Measurements from ENCODE around the gene ADARB2.

The ADARB2 gene

GRCh38 chr10:1488970-1489548 lies 248.3 kb downstream of the ADARB2 start:
- no peak overlapping the region for H3K4me3 Mint-ChIP-seq

GRCh38 chr10:1486841-1487687 lies 250.3 kb downstream of the ADARB2 start:
- Mint-ChIP-seq H3K9me3 (no peaks in the 10 kb centered on the region), H3K4me1 (no peaks in the 10 kb centered on the region), H3K4me3 (no peak overlapping the region), H3K27me3 (no peaks in the 10 kb centered on the region), H3K27ac (no peak overlapping the region), H3K36me3 (no peaks in the 10 kb centered on the region)

More at GRCh38 chr10:1488970-1489548, 248.3 kb downstream of the ADARB2 start:
- Mint-ChIP-seq H3K36me3 (no peaks in the 10 kb centered on the region), H3K27me3 (no peaks in the 10 kb centered on the region), H3K27ac (no peak overlapping the region), H3K4me1 (no peaks in the 10 kb centered on the region), H3K9me3 (no peaks in the 10 kb centered on the region)

- H3K36me3 Mint-ChIP-seq, result no peaks in the 10 kb centered on the region
- no peak overlapping the region for H3K4me3 Mint-ChIP-seq
- no peaks in the 10 kb centered on the region for H3K9me3 Mint-ChIP-seq
- H3K4me1 Mint-ChIP-seq, result no peaks in the 10 kb centered on the region
- H3K27ac Mint-ChIP-seq, result no peak overlapping the region
- no peaks in the 10 kb centered on the region for H3K27me3 Mint-ChIP-seq
Observed at GRCh38 chr10:1485357-1485756, 252.0 kb downstream of the ADARB2 start.

- H3K27ac Mint-ChIP-seq, result no peak overlapping the region
- H3K9me3 Mint-ChIP-seq, result no peaks in the 10 kb centered on the region
- H3K4me3 Mint-ChIP-seq, result no peak overlapping the region
- H3K27me3 Mint-ChIP-seq, result no peaks in the 10 kb centered on the region
- no peaks in the 10 kb centered on the region for H3K4me1 Mint-ChIP-seq
- no peaks in the 10 kb centered on the region for H3K36me3 Mint-ChIP-seq
Observed at GRCh38 chr10:1483826-1484225, 253.5 kb downstream of the ADARB2 start.

GRCh38 chr10:1483246-1483645 lies 254.1 kb downstream of the ADARB2 start:
- peaks cover 2% of the 10 kb centered on the region for H3K27me3 Mint-ChIP-seq
- H3K36me3 Mint-ChIP-seq, result no peaks in the 10 kb centered on the region
- H3K4me1 Mint-ChIP-seq, result no peaks in the 10 kb centered on the region
- no peaks in the 10 kb centered on the region for H3K9me3 Mint-ChIP-seq
- no peak overlapping the region for H3K4me3 Mint-ChIP-seq
- H3K27ac Mint-ChIP-seq, result no peak overlapping the region

- H3K27ac Mint-ChIP-seq, result no peak overlapping the region
- H3K27me3 Mint-ChIP-seq, result peaks cover 5% of the 10 kb centered on the region
- H3K4me1 Mint-ChIP-seq, result no peaks in the 10 kb centered on the region
- H3K36me3 Mint-ChIP-seq, result no peaks in the 10 kb centered on the region
- no peak overlapping the region for H3K4me3 Mint-ChIP-seq
- no peaks in the 10 kb centered on the region for H3K9me3 Mint-ChIP-seq
Observed at GRCh38 chr10:1477578-1477977, 259.7 kb downstream of the ADARB2 start.

- Mint-ChIP-seq H3K4me1 (no peaks in the 10 kb centered on the region), H3K9me3 (no peaks in the 10 kb centered on the region), H3K36me3 (no peaks in the 10 kb centered on the region)
Observed at GRCh38 chr10:1476455-1476803, 260.9 kb downstream of the ADARB2 start.

GRCh38 chr10:1475771-1476454 lies 261.4 kb downstream of the ADARB2 start:
- Mint-ChIP-seq H3K4me1 (no peaks in the 10 kb centered on the region), H3K9me3 (no peaks in the 10 kb centered on the region), H3K36me3 (no peaks in the 10 kb centered on the region), H3K4me3 (no peak overlapping the region), H3K27me3 (peaks cover 5% of the 10 kb centered on the region), H3K27ac (no peak overlapping the region)

More at GRCh38 chr10:1476455-1476803, 260.9 kb downstream of the ADARB2 start:
- no peak overlapping the region for H3K4me3 Mint-ChIP-seq
- H3K27ac Mint-ChIP-seq, result no peak overlapping the region
- H3K27me3 Mint-ChIP-seq, result peaks cover 5% of the 10 kb centered on the region

GRCh38 chr10:1475098-1475591 lies 262.2 kb downstream of the ADARB2 start:
- H3K27me3 Mint-ChIP-seq, result peaks cover 5% of the 10 kb centered on the region
- H3K4me3 Mint-ChIP-seq, result no peak overlapping the region
- no peaks in the 10 kb centered on the region for H3K9me3 Mint-ChIP-seq
- no peak overlapping the region for H3K27ac Mint-ChIP-seq
- no peaks in the 10 kb centered on the region for H3K36me3 Mint-ChIP-seq
- H3K4me1 Mint-ChIP-seq, result no peaks in the 10 kb centered on the region

GRCh38 chr10:1474376-1475097 lies 262.8 kb downstream of the ADARB2 start:
- Mint-ChIP-seq H3K4me1 (no peaks in the 10 kb centered on the region), H3K27ac (no peak overlapping the region), H3K27me3 (peaks cover 5% of the 10 kb centered on the region), H3K9me3 (no peaks in the 10 kb centered on the region), H3K36me3 (no peaks in the 10 kb centered on the region), H3K4me3 (no peak overlapping the region)

GRCh38 chr10:1473874-1474273 lies 263.5 kb downstream of the ADARB2 start:
- Mint-ChIP-seq H3K27me3 (peaks cover 5% of the 10 kb centered on the region), H3K36me3 (no peaks in the 10 kb centered on the region), H3K4me1 (no peaks in the 10 kb centered on the region), H3K9me3 (no peaks in the 10 kb centered on the region), H3K27ac (no peak overlapping the region), H3K4me3 (no peak overlapping the region)

GRCh38 chr10:1472178-1472958 lies 265.0 kb downstream of the ADARB2 start:
- H3K4me1 Mint-ChIP-seq, result no peaks in the 10 kb centered on the region
- H3K9me3 Mint-ChIP-seq, result no peaks in the 10 kb centered on the region
- H3K36me3 Mint-ChIP-seq, result no peaks in the 10 kb centered on the region
- no peak overlapping the region for H3K4me3 Mint-ChIP-seq
- peaks cover 5% of the 10 kb centered on the region for H3K27me3 Mint-ChIP-seq
- H3K27ac Mint-ChIP-seq, result no peak overlapping the region

GRCh38 chr10:1468811-1469210 lies 268.5 kb downstream of the ADARB2 start:
- no peaks in the 10 kb centered on the region for H3K36me3 Mint-ChIP-seq
- H3K4me1 Mint-ChIP-seq, result no peaks in the 10 kb centered on the region
- no peak overlapping the region for H3K4me3 Mint-ChIP-seq
- H3K27ac Mint-ChIP-seq, result no peak overlapping the region
- no peaks in the 10 kb centered on the region for H3K9me3 Mint-ChIP-seq
- peaks cover 4% of the 10 kb centered on the region for H3K27me3 Mint-ChIP-seq

GRCh38 chr10:1467334-1468076 lies 269.8 kb downstream of the ADARB2 start:
- Mint-ChIP-seq H3K4me1 (no peaks in the 10 kb centered on the region), H3K27me3 (peaks cover 4% of the 10 kb centered on the region), H3K27ac (no peak overlapping the region), H3K36me3 (no peaks in the 10 kb centered on the region), H3K4me3 (no peak overlapping the region), H3K9me3 (no peaks in the 10 kb centered on the region)
